NCI-H1105 treated with DMSO at 0.1 percent for 48 hours (cell line): Measurements from ENCODE around the gene DIMT1.

Experiments used
- DNase-seq: peaks from one replicate; lab custom pipeline; 2025; lab: John Stamatoyannopoulos, UW

DIMT1 gene

GRCh38 chr5:62371409-62371808 lies 32.3 kb downstream of the DIMT1 start:
- DNase-seq, result no peak

- no peak for DNase-seq
Measured at GRCh38 chr5:62369039-62369438, 34.7 kb downstream of the DIMT1 start.

DNA sequence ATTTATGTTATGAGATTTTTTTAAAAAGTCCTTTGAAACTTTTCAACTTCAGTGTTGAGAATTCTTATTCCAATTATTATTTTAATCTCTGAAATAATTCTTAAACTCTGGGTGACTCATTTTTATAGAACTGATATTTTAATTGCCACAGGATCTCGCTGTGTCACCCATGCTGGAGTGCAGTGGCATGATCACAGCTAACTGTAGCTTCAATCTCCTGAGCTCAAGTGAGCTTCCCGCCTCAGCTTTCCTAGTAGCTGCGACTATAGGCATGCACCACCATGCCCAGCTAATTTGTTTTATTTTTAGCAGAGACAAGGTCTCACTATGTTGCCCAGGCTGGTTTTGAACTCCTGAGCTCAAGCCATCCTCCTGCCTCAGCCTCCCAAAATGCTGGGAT lies 41.0 kb downstream of the DIMT1 start:
- DNase-seq, result no peak

GRCh38 chr5:62354028-62354874 lies 49.5 kb downstream of the DIMT1 start:
- DNase-seq, result peak; percentile 37

DNA sequence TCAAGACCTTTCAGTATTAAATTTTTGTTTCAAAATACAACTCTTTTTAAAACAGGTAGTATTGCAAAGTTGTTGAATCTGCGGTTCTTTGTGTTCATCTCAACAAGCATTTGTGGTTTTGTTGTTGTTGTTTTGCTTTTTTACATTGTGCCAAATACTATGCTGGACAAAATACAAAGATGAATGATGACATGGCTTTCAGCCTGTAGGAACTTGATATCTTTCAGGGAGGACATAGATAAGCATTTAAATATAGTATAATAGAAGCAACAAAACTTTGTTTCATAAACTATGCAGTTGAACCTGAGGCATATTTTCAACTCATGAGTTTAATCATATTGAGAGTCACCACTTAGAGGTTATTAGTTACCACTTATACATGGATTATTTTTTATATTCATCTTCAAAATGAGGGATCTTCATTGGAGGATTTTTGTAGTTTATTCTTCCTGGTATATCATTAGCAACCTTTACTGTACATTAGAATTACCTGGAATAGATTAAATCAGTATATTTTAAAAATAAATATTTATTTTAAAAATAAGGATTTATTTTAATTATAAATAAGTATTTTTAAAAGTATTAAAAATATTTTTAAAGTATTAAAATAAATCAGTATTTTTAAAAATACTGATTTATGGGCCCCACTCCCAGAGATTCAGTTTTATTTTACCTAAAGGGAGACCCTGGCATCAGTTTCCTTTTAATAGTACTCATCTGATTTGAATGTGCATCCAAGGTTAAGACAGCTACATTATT lies 54.8 kb downstream of the DIMT1 start:
- no peak for DNase-seq

- DNase-seq, result no peak
Measured at GRCh38 chr5:62347928-62348327, 55.8 kb downstream of the DIMT1 start.

DNA sequence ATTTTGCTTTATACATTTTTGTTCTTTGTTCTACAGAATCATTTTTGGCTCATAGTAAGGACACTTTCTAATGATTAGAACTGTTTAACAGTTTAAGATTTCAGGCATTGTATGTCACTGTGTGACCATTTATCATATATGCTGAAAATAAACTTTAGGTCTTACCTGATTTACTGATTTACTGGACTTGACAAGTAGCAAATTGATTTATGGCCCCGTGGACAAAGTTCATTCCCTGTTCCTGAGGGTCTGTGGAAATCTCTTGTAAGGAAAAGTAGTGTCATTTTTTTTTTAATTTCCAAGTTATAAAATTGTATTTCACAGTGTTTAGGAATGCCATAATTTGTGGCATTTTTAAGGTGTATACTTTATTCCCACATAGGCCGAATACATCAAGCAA lies 57.0 kb downstream of the DIMT1 start:
- DNase-seq, result no peak

DNA sequence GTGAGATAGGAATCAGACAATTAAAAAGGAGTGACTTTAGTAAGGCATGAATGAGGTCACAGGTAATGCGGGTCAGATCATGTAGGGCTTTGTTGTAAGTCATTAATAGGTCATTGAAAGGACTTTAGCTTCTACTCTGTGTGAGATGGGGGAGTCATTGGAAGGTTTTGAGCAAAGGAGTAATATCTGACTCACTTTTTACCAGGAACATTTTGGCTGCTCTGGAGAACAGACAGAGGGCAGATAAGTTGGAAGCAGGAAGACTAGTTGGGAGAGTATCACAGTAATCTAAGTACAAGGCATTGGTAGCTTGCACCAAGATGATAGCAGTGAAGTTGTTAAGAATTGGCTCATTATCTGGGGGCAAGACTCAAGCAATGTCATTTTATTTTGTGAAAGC lies 60.3 kb downstream of the DIMT1 start:
- no peak for DNase-seq

DNA sequence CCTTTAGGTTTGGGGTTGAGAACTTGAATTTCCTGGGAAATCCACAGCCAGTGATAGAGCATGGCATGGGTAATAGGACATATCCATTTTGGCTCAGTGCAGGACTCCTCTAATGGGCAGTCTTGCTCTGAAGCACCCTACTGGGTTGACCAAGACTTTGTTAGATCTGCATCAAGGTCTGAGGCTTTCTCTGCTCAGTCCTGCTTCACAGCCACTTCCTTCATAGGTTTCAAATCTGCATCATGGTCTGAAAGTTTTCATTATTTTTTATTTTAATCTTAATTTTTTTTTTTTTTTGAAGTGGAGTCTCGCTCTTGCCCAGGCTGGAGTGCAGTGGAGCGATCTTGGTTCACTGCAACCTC lies 61.2 kb downstream of the DIMT1 start:
- no peak for DNase-seq

DNA sequence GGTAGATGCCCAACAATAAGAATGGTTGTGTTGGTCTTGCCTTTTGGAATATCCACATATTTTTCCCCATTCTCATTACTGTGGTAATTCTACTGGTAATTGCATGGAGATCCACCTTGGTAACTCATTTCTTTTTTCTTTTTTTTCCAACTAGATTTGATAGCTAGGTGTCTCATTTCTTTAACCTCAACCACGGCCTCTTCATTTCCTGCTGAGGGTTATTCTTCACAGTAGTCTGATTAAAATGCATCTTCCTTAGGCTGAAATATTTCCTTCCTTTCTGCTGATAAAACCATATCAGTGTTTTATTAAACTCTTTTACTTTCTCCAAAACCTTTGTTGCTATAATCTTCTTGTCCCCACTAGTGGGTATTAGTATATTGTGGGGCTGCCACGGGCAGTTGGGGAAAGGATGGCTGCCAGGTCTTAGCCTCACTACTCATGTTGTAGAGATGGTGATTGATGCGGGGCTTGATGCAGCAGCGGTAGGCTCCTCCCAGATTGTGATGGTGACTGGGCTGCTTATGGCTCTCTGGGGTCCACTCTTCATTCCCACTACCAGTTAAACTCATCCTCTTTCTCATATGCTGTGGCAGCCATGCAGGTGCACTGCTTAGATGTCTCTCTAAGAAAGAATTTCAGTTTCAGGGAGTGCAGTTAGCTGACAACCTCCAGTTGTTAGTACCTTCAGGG lies 61.8 kb downstream of the DIMT1 start:
- no peak for DNase-seq

DNA sequence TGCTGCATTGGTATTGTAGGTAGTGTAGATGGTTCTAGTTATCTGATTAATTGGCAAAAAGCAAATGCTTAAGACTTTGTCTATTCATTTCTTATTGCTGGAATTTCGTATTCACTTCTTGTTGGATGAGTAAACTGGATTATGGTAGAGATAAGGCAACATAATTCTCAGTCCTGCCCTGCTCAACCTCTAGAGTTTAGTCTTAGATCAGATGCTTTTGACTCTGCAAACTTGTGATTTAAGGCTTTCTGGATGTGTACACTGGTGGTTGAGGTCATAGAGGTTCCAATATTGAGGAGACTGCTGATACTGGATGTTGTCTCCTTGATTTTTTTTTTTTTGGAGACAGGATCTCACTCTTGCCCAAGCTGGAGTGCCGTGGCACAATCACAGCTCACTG lies 62.7 kb downstream of the DIMT1 start:
- DNase-seq, result no peak

- DNase-seq, result no peak
Measured at GRCh38 chr5:62340392-62340791, 63.3 kb downstream of the DIMT1 start.
